Mesodermal cell (in vitro differentiated cells): ENCODE data around the gene CYBA.

Experiments
- H3K27ac ChIP-seq: 2 replicates; pipeline ENCODE4 v1.7.0; 2013; ENCODE audit warnings: mild to moderate bottlenecking, low read depth, low read length, moderate library complexity; ENCODE audit not compliant: severe bottlenecking
- H3K36me3 ChIP-seq: 2 replicates; pipeline ENCODE4 v1.7.1; 2013; ENCODE audit warnings: mild to moderate bottlenecking, low read length, moderate library complexity; ENCODE audit not compliant: control insufficient read depth, insufficient read depth
- H3K4me1 ChIP-seq: one replicate; pipeline ENCODE4 v1.7.1; 2013; ENCODE audit warnings: mild to moderate bottlenecking, low read length; ENCODE audit not compliant: insufficient read depth, control insufficient read depth, poor library complexity, severe bottlenecking
- H3K4me3 ChIP-seq: 2 replicates; pipeline ENCODE4 v1.7.0; 2013; ENCODE audit warnings: low read length, control low read depth, mild to moderate bottlenecking; ENCODE audit not compliant: insufficient read depth, poor library complexity, severe bottlenecking; ENCODE audit errors: extremely low read depth
- H3K9me3 ChIP-seq: 2 replicates; pipeline ENCODE4 v1.7.1; 2013; ENCODE audit warnings: mild to moderate bottlenecking, low read length, moderate library complexity; ENCODE audit not compliant: control insufficient read depth
- WGBS, 2 experiments: methylation state at CpG; one replicate each; pipeline ENCODE4 v1.1.5; 2013; ENCODE audit warnings: missing lambda C conversion rate in 2 of 2; ENCODE audit not compliant: insufficient coverage in 2 of 2; 5-methylcytosine and 5-hydroxymethylcytosine counted together

Gene CYBA

GRCh38 chr16:88626646-88627045, 24.2 kb downstream of the CYBA start:
- no peaks in the 10 kb centered on the region for H3K4me1 ChIP-seq
- H3K4me3 ChIP-seq: no peak overlapping the region
- no peak overlapping the region for H3K27ac ChIP-seq
- H3K9me3 ChIP-seq: no peaks in the 10 kb centered on the region
- peaks cover 92% of the 10 kb centered on the region for H3K36me3 ChIP-seq
- 96 to 98% methylated on average over 9 of the region's 9 CpGs for WGBS, 2 experiments

GRCh38 chr16:88624977-88625576, 25.8 kb downstream of the CYBA start:
- Histone ChIP-seq H3K27ac (no peak overlapping the region), H3K4me1 (no peaks in the 10 kb centered on the region), H3K4me3 (no peak overlapping the region), H3K36me3 (peaks cover 83% of the 10 kb centered on the region), H3K9me3 (no peaks in the 10 kb centered on the region)
- 85 to 90% methylated on average over 11 to 15 of the region's 17 CpGs for WGBS, 2 experiments

- Histone ChIP-seq H3K36me3 (peaks cover 83% of the 10 kb centered on the region), H3K4me3 (no peak overlapping the region), H3K4me1 (no peaks in the 10 kb centered on the region), H3K9me3 (no peaks in the 10 kb centered on the region), H3K27ac (no peak overlapping the region)
- 93 to 96% methylated on average over 15 to 16 of the region's 18 CpGs for WGBS, 2 experiments
Observed at GRCh38 chr16:88624481-88624880, 26.4 kb downstream of the CYBA start.

- Histone ChIP-seq H3K9me3 (no peaks in the 10 kb centered on the region), H3K36me3 (peaks cover 85% of the 10 kb centered on the region), H3K4me3 (no peak overlapping the region), H3K27ac (no peak overlapping the region), H3K4me1 (no peaks in the 10 kb centered on the region)
- WGBS, 2 experiments: 97% methylated on average over 3 to 10 of the region's 13 CpGs
Observed at GRCh38 chr16:88623858-88624257, 27.0 kb downstream of the CYBA start.

- 93 to 97% methylated on average over 27 to 29 of the region's 29 CpGs for WGBS, 2 experiments
Observed at GRCh38 chr16:88622866-88623265, 28.0 kb downstream of the CYBA start.

GRCh38 chr16:88622125-88622524, 28.7 kb downstream of the CYBA start:
- H3K27ac ChIP-seq: no peak overlapping the region
- H3K36me3 ChIP-seq: peaks cover 85% of the 10 kb centered on the region
- H3K4me1 ChIP-seq: no peaks in the 10 kb centered on the region
- WGBS, 2 experiments: 96 to 98% methylated on average over 17 to 19 of the region's 19 CpGs
- no peaks in the 10 kb centered on the region for H3K9me3 ChIP-seq
- no peak overlapping the region for H3K4me3 ChIP-seq

More at GRCh38 chr16:88622866-88623265, 28.0 kb downstream of the CYBA start:
- Histone ChIP-seq H3K36me3 (peaks cover 85% of the 10 kb centered on the region), H3K4me1 (no peaks in the 10 kb centered on the region), H3K27ac (no peak overlapping the region), H3K9me3 (no peaks in the 10 kb centered on the region), H3K4me3 (no peak overlapping the region)

GRCh38 chr16:88619859-88620815, 30.7 kb downstream of the CYBA start:
- no peak overlapping the region for H3K4me3 ChIP-seq
- WGBS, 2 experiments: 94 to 99% methylated on average over 8 to 10 of the region's 14 CpGs
- no peaks in the 10 kb centered on the region for H3K4me1 ChIP-seq
- H3K36me3 ChIP-seq: peaks cover 80% of the 10 kb centered on the region
- H3K9me3 ChIP-seq: no peaks in the 10 kb centered on the region
- no peak overlapping the region for H3K27ac ChIP-seq

- 96 to 99% methylated on average over 19 of the region's 19 CpGs for WGBS, 2 experiments
- H3K9me3 ChIP-seq: no peaks in the 10 kb centered on the region
- H3K4me3 ChIP-seq: no peak overlapping the region
- H3K36me3 ChIP-seq: peaks cover 73% of the 10 kb centered on the region
- H3K27ac ChIP-seq: no peak overlapping the region
- H3K4me1 ChIP-seq: no peaks in the 10 kb centered on the region
Observed at GRCh38 chr16:88618956-88619667, 31.7 kb downstream of the CYBA start.

- WGBS, 2 experiments: 88 to 92% methylated on average over 15 to 17 of the region's 20 CpGs
- no peak overlapping the region for H3K27ac ChIP-seq
Observed at GRCh38 chr16:88618182-88618955, 32.5 kb downstream of the CYBA start.

More at GRCh38 chr16:88618182-88618955, 32.5 kb downstream of the CYBA start:
- Histone ChIP-seq H3K9me3 (no peaks in the 10 kb centered on the region), H3K36me3 (peaks cover 73% of the 10 kb centered on the region), H3K4me1 (no peaks in the 10 kb centered on the region), H3K4me3 (no peak overlapping the region)
